Measurements from ENCODE around the gene RANBP10.
"Not testable (repeated sequence)": the region's sequence is repeated elsewhere in the genome, so short reads cannot be mapped to it uniquely, and the experiment has no call there.

RANBP10 gene

GRCh38 chr16:67719048-67719777 is 87.1 kb downstream of the RANBP10 start, which contains the start of gene GFOD2:
GFOD2 (minus strand) TSS chr16:67719316; CDS start chr16:67685715, 33,601 bp downstream.
- peak; percentile 96 to 99 for DNase-seq (ENCODE audit: extremely low read depth in 1 of 2, low read depth in 1 of 2)

- DNase-seq (ENCODE audit: extremely low read depth in 1 of 2, low read depth in 1 of 2) = no peak
Measured at GRCh38 chr16:67718668-67719047, 87.7 kb downstream of the RANBP10 start.

GRCh38 chr16:67716097-67716496 is 90.3 kb downstream of the RANBP10 start:
- no peak for DNase-seq (ENCODE audit: extremely low read depth in 1 of 2, low read depth in 1 of 2)

- DNase-seq (ENCODE audit: extremely low read depth in 1 of 2, low read depth in 1 of 2) = no peak
Measured at GRCh38 chr16:67714522-67714921, 91.8 kb downstream of the RANBP10 start.

- DNase-seq (ENCODE audit: extremely low read depth in 1 of 2, low read depth in 1 of 2) = no peak
Measured at GRCh38 chr16:67713647-67714273, 92.6 kb downstream of the RANBP10 start.

GRCh38 chr16:67710607-67711006 is 95.8 kb downstream of the RANBP10 start:
- DNase-seq (ENCODE audit: extremely low read depth in 1 of 2, low read depth in 1 of 2) = no peak

- no peak for DNase-seq (ENCODE audit: extremely low read depth in 1 of 2, low read depth in 1 of 2)
Measured at GRCh38 chr16:67709050-67709449, 97.3 kb downstream of the RANBP10 start.

- no peak for DNase-seq (ENCODE audit: extremely low read depth in 1 of 2, low read depth in 1 of 2)
Measured at GRCh38 chr16:67708368-67708771, 98.0 kb downstream of the RANBP10 start.

- DNase-seq (ENCODE audit: extremely low read depth in 1 of 2, low read depth in 1 of 2) = no peak
Measured at GRCh38 chr16:67707790-67708189, 98.6 kb downstream of the RANBP10 start.

GRCh38 chr16:67707210-67707609 is 99.2 kb downstream of the RANBP10 start:
- no peak for DNase-seq (ENCODE audit: extremely low read depth in 1 of 2, low read depth in 1 of 2)

GRCh38 chr16:67704110-67704509 is 102.2 kb downstream of the RANBP10 start:
- DNase-seq (ENCODE audit: extremely low read depth in 1 of 2, low read depth in 1 of 2) = no peak

- DNase-seq (ENCODE audit: extremely low read depth in 1 of 2, low read depth in 1 of 2) = no peak
Measured at GRCh38 chr16:67703626-67704025, 102.7 kb downstream of the RANBP10 start.

- no peak for DNase-seq (ENCODE audit: extremely low read depth in 1 of 2, low read depth in 1 of 2)
Measured at GRCh38 chr16:67702130-67702529, 104.2 kb downstream of the RANBP10 start.

GRCh38 chr16:67701420-67701819 is 104.9 kb downstream of the RANBP10 start:
- no peak for DNase-seq (ENCODE audit: extremely low read depth in 1 of 2, low read depth in 1 of 2)

- DNase-seq (ENCODE audit: extremely low read depth in 1 of 2, low read depth in 1 of 2) = no peak
Measured at GRCh38 chr16:67699265-67699664, 107.1 kb downstream of the RANBP10 start.

- DNase-seq (ENCODE audit: extremely low read depth in 1 of 2, low read depth in 1 of 2) = no peak
Measured at GRCh38 chr16:67697422-67698185, 108.8 kb downstream of the RANBP10 start.

GRCh38 chr16:67694611-67695010 is 111.7 kb downstream of the RANBP10 start:
- no peak for DNase-seq (ENCODE audit: extremely low read depth in 1 of 2, low read depth in 1 of 2)

- not testable (repeated sequence) for DNase-seq (ENCODE audit: extremely low read depth in 1 of 2, low read depth in 1 of 2)
Measured at GRCh38 chr16:67693517-67694285, 112.7 kb downstream of the RANBP10 start.

- DNase-seq (ENCODE audit: extremely low read depth in 1 of 2, low read depth in 1 of 2) = no peak
Measured at GRCh38 chr16:67685388-67686112, 120.8 kb downstream of the RANBP10 start.

GRCh38 chr16:67683767-67684166 is 122.6 kb downstream of the RANBP10 start:
- DNase-seq (ENCODE audit: extremely low read depth in 1 of 2, low read depth in 1 of 2) = no peak

Measured in activated CD8-positive, alpha-beta memory T cell treated with anti-CD3 and anti-CD28 coated beads for 1 hour (primary cell).